Astrocyte of the spinal cord (primary cell): Measurements from ENCODE around the gene ASCL5.

ENCODE experiments used
- DNase-seq: peaks from one replicate; pipeline ENCODE4 v3.0.0; 2011; ENCODE audit warnings: low read depth, low spot score
- H3K4me3 ChIP-seq: 2 replicates; pipeline ENCODE4 v1.5.1; 2011; ENCODE audit warnings: low read depth, mild to moderate bottlenecking, low read length, moderate library complexity
- in situ Hi-C: cut with HindIII; loops from 2 replicates; pipeline ENCODE4 v1.10.0; 2017; ENCODE audit warnings: low sequenced_read_pairs
- TF ChIP-seq, protein P1 (sequence below): IDR thresholded peaks from 2 replicates; pipeline ENCODE4 v1.5.1; 2012; ENCODE audit warnings: low read depth, mild to moderate bottlenecking, low read length, inconsistent platforms

ASCL5 gene

GRCh38 chr1:201126463-201126831 is 537 bp downstream of the ASCL5 start:
- peak; percentile 4 for DNase-seq
- TF ChIP-seq, protein P1, sequence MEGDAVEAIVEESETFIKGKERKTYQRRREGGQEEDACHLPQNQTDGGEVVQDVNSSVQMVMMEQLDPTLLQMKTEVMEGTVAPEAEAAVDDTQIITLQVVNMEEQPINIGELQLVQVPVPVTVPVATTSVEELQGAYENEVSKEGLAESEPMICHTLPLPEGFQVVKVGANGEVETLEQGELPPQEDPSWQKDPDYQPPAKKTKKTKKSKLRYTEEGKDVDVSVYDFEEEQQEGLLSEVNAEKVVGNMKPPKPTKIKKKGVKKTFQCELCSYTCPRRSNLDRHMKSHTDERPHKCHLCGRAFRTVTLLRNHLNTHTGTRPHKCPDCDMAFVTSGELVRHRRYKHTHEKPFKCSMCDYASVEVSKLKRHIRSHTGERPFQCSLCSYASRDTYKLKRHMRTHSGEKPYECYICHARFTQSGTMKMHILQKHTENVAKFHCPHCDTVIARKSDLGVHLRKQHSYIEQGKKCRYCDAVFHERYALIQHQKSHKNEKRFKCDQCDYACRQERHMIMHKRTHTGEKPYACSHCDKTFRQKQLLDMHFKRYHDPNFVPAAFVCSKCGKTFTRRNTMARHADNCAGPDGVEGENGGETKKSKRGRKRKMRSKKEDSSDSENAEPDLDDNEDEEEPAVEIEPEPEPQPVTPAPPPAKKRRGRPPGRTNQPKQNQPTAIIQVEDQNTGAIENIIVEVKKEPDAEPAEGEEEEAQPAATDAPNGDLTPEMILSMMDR: no peak
- in situ Hi-C loops: no loop called here
- no peak overlapping the region for H3K4me3 ChIP-seq

- in situ Hi-C loops: no loop called here
- no peak for DNase-seq
- no peak overlapping the region for H3K4me3 ChIP-seq
- TF ChIP-seq, protein P1: no peak
These were observed 1.2 kb downstream of the ASCL5 start for GRCh38 chr1:201125800-201126199.

DNA sequence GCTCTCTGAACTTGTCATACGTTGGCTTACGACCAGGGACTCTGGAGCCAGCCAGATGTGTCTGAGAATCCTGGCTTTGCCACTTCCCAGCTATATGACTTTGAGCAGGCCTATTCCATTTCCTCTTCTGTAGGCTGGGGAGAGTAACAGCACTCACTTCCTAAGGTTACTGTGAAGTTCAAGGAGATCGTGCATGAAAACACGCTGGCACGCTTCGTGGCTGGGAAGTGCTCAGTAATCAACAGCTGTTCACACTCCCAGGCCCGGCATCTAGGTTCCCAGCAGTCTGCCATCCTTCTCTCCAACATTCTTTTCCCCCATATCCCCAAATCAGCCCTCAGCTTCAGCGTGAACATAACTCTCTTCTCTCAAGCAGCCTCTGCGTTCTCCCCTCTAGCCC is 2.0 kb downstream of the ASCL5 start:
- no peak overlapping the region for H3K4me3 ChIP-seq
- no peak for DNase-seq
- in situ Hi-C loops: no loop called here
- TF ChIP-seq, protein P1: no peak

DNA sequence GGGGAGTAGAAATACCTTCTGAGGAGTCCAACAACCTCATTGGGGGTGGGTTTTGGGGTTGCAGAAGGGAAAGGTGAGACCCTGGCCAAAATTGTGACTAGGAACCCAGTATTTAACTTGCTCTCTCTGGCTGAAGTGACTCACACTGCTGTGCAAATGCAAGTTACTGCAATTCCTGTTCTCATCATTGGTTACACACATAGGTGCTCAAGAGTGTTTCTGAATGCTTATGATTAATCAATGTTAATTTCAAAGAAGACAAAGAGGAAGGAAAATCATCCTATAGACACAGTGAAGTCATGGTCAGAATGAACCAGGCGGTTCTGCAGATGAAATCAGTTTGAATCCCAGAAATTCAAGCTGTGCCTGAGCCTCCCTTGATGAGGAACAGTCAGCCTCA is 3.1 kb downstream of the ASCL5 start:
- in situ Hi-C loops: no loop called here
- no peak for DNase-seq
- TF ChIP-seq, protein P1: no peak

GRCh38 chr1:201122321-201122957 is 4.5 kb downstream of the ASCL5 start:
- in situ Hi-C loops: no loop called here
- H3K4me3 ChIP-seq: no peak overlapping the region
- no peak for DNase-seq
- TF ChIP-seq, protein P1: no peak

More for the DNA sequence above, 3.1 kb downstream of the ASCL5 start:
- no peak overlapping the region for H3K4me3 ChIP-seq

DNA sequence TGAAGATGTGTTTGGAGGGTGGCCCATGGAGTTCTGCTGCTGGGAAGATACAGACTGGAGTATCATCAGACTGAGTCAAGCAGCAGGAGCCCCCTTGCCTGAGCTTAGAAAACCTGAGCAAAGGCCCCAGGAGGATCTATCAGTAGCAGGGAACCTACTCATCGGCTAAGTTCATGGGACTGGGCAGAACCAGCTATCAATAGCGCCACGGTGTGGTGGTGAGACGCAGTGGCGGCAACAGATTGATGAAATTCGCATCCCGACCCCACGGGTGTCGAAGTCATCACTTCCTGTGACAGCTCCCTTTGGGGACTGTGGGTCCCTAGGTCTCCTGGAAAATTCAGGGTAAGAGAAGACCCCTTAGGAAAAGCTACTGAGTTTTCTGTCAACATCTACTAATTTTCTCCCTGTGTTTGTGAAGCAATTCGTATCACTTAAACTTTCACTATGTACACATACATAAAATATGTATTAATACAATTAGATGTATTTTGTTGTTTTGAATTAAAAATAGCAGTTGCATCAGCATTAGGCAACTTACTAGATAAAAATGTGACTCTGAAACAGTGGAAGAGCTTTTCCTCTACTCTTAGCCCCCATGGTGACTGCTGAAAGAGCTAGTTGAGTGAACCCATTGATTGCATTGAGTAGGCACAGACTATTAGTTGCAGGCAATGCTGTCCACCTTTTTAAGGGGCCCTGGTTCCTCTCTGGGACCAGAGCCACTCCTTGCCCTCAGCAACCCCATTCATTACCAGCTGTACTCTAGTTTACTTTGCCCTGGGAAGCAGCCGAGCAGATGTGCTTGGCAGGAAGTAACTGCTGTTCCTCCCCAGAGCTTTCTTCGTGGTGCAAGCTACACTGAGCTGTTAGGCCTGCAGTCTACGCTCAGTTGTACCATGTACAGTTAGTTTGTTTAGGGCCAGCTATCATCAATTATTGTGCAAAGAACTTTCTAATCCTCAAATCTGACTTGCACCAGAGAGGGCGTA is 7.5 kb downstream of the ASCL5 start:
- in situ Hi-C loops: no loop called here

More for the DNA sequence above, 7.5 kb downstream of the ASCL5 start:
- peak; percentile 15 for DNase-seq
- no peak overlapping the region for H3K4me3 ChIP-seq
- TF ChIP-seq, protein P1: peak; percentile 79
